Endodermal cell (in vitro differentiated cells): ENCODE results near the gene SLC12A2. TPM values are rescaled to one million over a fixed set of nuclear protein-coding genes. Genes with fewer than 3 reads are reported as not detected.

ENCODE experiments used
- DNase-seq: peaks from one replicate; pipeline ENCODE4 v3.0.0-alpha.2; 2017
- H3K27ac ChIP-seq: 2 replicates; pipeline ENCODE4 v1.5.1; 2013; ENCODE audit warnings: mild to moderate bottlenecking, low read depth, low read length, moderate library complexity
- H3K27me3 ChIP-seq: 2 replicates; pipeline ENCODE4 v1.6.1; 2013; ENCODE audit warnings: mild to moderate bottlenecking, low read length, moderate library complexity; ENCODE audit not compliant: insufficient read depth, control insufficient read depth, poor library complexity, severe bottlenecking
- H3K36me3 ChIP-seq: 2 replicates; pipeline ENCODE4 v1.7.0; 2013; ENCODE audit warnings: mild to moderate bottlenecking, low read length, moderate library complexity; ENCODE audit not compliant: control insufficient read depth, insufficient read depth
- H3K4me1 ChIP-seq: one replicate; pipeline ENCODE4 v1.7.0; 2013; ENCODE audit warnings: low read length; ENCODE audit not compliant: control insufficient read depth, insufficient read depth
- H3K4me3 ChIP-seq: 2 replicates; pipeline ENCODE4 v1.5.1; 2013; ENCODE audit warnings: mild to moderate bottlenecking, low read length, moderate library complexity
- H3K9ac ChIP-seq: 2 replicates; pipeline ENCODE4 v1.6.1; 2013; ENCODE audit warnings: mild to moderate bottlenecking, low read length, moderate library complexity; ENCODE audit not compliant: poor library complexity, severe bottlenecking; ENCODE audit errors: extremely low read depth
- H3K9me3 ChIP-seq: 2 replicates; pipeline ENCODE4 v1.6.1; 2013; ENCODE audit warnings: mild to moderate bottlenecking, low read length, moderate library complexity; ENCODE audit not compliant: control insufficient read depth
- H3K27ac Mint-ChIP-seq: 2 replicates; pipeline ENCODE4 v1.8.0; 2020; ENCODE audit warnings: mixed read lengths
- H3K27me3 Mint-ChIP-seq: 2 replicates; pipeline ENCODE4 v1.8.0; 2021; ENCODE audit warnings: mild to moderate bottlenecking, mixed read lengths; ENCODE audit not compliant: insufficient read depth
- H3K36me3 Mint-ChIP-seq: 2 replicates; pipeline ENCODE4 v1.8.0; 2020; ENCODE audit warnings: low read depth, mixed read lengths
- H3K4me1 Mint-ChIP-seq: 2 replicates; pipeline ENCODE4 v1.8.0; 2020; ENCODE audit warnings: mixed read lengths
- H3K4me3 Mint-ChIP-seq: 2 replicates; pipeline ENCODE4 v1.8.0; 2020; ENCODE audit warnings: mild to moderate bottlenecking, moderate library complexity, mixed read lengths
- H3K9me3 Mint-ChIP-seq: 2 replicates; pipeline ENCODE4 v1.8.0; 2020; ENCODE audit warnings: mild to moderate bottlenecking, mixed read lengths
- CTCF ChIP-seq: fragments of 200-600 bp; sonication (generic); conservative IDR thresholded peaks from 2 replicates; pipeline ENCODE4 v1.5.0; 2021; ENCODE audit warnings: antibody characterized with exemption, mild to moderate bottlenecking
- WGBS, 2 experiments: methylation state at CpG; one replicate each; pipeline versions ENCODE4 v1.1.5 to v1.1.7; 2013; ENCODE audit warnings: missing lambda C conversion rate in 2 of 2, mixed read lengths in 1 of 2; ENCODE audit not compliant: insufficient coverage in 1 of 2, insufficient read length in 1 of 2; 5-methylcytosine and 5-hydroxymethylcytosine counted together
- total RNA-seq, 2 donors: library from RNA; stranded (reverse); fragmentation: NEBNext Ultra II Directional in 1 of 2; extraction: Animal tissue kit (Norgen Biotek cat#: 25700) in 1 of 2; gene quantifications; 2 replicates in 1 of 2; 3 replicates in 1 of 2; pipeline ENCODE4 v1.2.1, GENCODE V29; 2021

Gene SLC12A2
- total RNA-seq, 2 donors from 2014 or later, result 16.7 to 25.1 TPM

- no peak for TF ChIP-seq CTCF
- H3K27ac ChIP-seq, result no peak overlapping the region
Observed at GRCh38 chr5:128228008-128228407, 144.4 kb downstream of the SLC12A2 start.

GRCh38 chr5:128228521-128228920 is 145.0 kb downstream of the SLC12A2 start:
- H3K36me3 ChIP-seq, result no peaks in the 10 kb centered on the region
- Mint-ChIP-seq H3K27me3 (no peaks in the 10 kb centered on the region), H3K4me3 (no peak overlapping the region), H3K36me3 (no peaks in the 10 kb centered on the region), H3K9me3 (no peaks in the 10 kb centered on the region), H3K4me1 (no peaks in the 10 kb centered on the region), H3K27ac (no peak overlapping the region)
- no peak for DNase-seq
- WGBS, 2 experiments, result 95 to 97% methylated on average over 3 of the region's 3 CpGs
- no peak for TF ChIP-seq CTCF
- no peaks in the 10 kb centered on the region for H3K27me3 ChIP-seq
- no peaks in the 10 kb centered on the region for H3K4me1 ChIP-seq
- H3K9me3 ChIP-seq, result no peaks in the 10 kb centered on the region
- no peak overlapping the region for H3K9ac ChIP-seq
- no peak overlapping the region for H3K27ac ChIP-seq
- no peak overlapping the region for H3K4me3 ChIP-seq

More at GRCh38 chr5:128228008-128228407, 144.4 kb downstream of the SLC12A2 start:
- WGBS, 2 experiments, result 89 to 92% methylated on average over 2 to 3 of the region's 3 CpGs
- H3K27me3 ChIP-seq, result no peaks in the 10 kb centered on the region
- Mint-ChIP-seq H3K27ac (no peak overlapping the region), H3K36me3 (no peaks in the 10 kb centered on the region), H3K9me3 (no peaks in the 10 kb centered on the region), H3K27me3 (no peaks in the 10 kb centered on the region), H3K4me3 (no peak overlapping the region), H3K4me1 (peaks cover 4% of the 10 kb centered on the region)
- DNase-seq, result no peak
- no peak overlapping the region for H3K9ac ChIP-seq
- no peak overlapping the region for H3K4me3 ChIP-seq
- no peaks in the 10 kb centered on the region for H3K36me3 ChIP-seq
- H3K9me3 ChIP-seq, result no peaks in the 10 kb centered on the region
- no peaks in the 10 kb centered on the region for H3K4me1 ChIP-seq

GRCh38 chr5:128234928-128235641 is 151.5 kb downstream of the SLC12A2 start:
- Histone ChIP-seq H3K36me3 (no peaks in the 10 kb centered on the region), H3K4me1 (peaks cover 5% of the 10 kb centered on the region), H3K27ac (no peak overlapping the region), H3K27me3 (no peaks in the 10 kb centered on the region), H3K4me3 (no peak overlapping the region), H3K9me3 (no peaks in the 10 kb centered on the region), H3K9ac (no peak overlapping the region)
- 76 to 89% methylated on average over 6 to 7 of the region's 7 CpGs for WGBS, 2 experiments
- no peak for TF ChIP-seq CTCF
- H3K27ac Mint-ChIP-seq, result peak overlapping the region; percentile 0
- no peaks in the 10 kb centered on the region for H3K36me3 Mint-ChIP-seq
- no peaks in the 10 kb centered on the region for H3K27me3 Mint-ChIP-seq
- H3K4me1 Mint-ChIP-seq, result peaks cover 15% of the 10 kb centered on the region
- no peaks in the 10 kb centered on the region for H3K9me3 Mint-ChIP-seq
- DNase-seq, result peak; percentile 60
- H3K4me3 Mint-ChIP-seq, result no peak overlapping the region
